Measurements from ENCODE around the gene SPATS1. TPM values are rescaled to one million over a fixed set of nuclear protein-coding genes. Genes with fewer than 3 reads are reported as not detected.

The SPATS1 gene
- total and polyA plus RNA-seq, 2 of the 13 experiments (the other 11 are each of a cell fraction or from before 2014, with no cell fraction given) = not detected

- TF ChIP-seq DDIT3 (CRISPR knock-in tag; IDR thresholded peaks at IDR 0.05) (no peak), ZNF772 (CRISPR knock-in tag; IDR thresholded peaks at IDR 0.05) (no peak), CBFB (CRISPR knock-in tag; IDR thresholded peaks at IDR 0.05) (no peak), RXRA (CRISPR knock-in tag; IDR thresholded peaks at IDR 0.05) (no peak), KDM2A (CRISPR knock-in tag; IDR thresholded peaks at IDR 0.05; ENCODE audit: borderline replicate concordance, low read depth) (peak; percentile 22; the same call in 1 of the 2 replicates), ZBTB8A (CRISPR knock-in tag; IDR thresholded peaks at IDR 0.05; ENCODE audit: borderline replicate concordance, low read depth) (no peak)
Observed at GRCh38 chr6:44294832-44295791, 47.3 kb upstream of the SPATS1 start (continued).

- H3K79me2 ChIP-seq (ENCODE audit: insufficient read depth, low read length) = no peaks in the 10 kb centered on the region
- in situ Hi-C loops (cut with HindIII; ENCODE audit: extremely low pct_ligation_motif_present, low pct_unique_long_range_greater_than_20kb) (no loop called here), intact Hi-C loops (cut with micrococcal nuclease; ENCODE audit: unreplicated experiment) (loop anchor here (1.0 kb wide), 1 partner anchor 23 kb away; no protein-coding TSS in a partner anchor)
- FAIRE-seq = no peak
- no TSS peak for BruUV-seq (replicated peaks)
- peak; percentile 27 for ATAC-seq
- H3K4me1 ChIP-seq (ENCODE audit: insufficient read depth, low read length) = no peaks in the 10 kb centered on the region
- peaks cover 0 to 17% of the 10 kb centered on the region in 2 experiments; a peak in 2 of 5 replicates for H3K27me3 ChIP-seq (ENCODE audit: control insufficient read depth in 1 of 2, insufficient read depth in 2 of 2, low read length in 2 of 2)
- H3K9me3 ChIP-seq (ENCODE audit: low read length) = no peaks in the 10 kb centered on the region
- peak overlapping the region; percentile 34 for H3K4me2 ChIP-seq (ENCODE audit: low read depth, low read length)
- DNase-seq (ENCODE audit: low spot score) = no peak
- 65% methylated on average over 66 of the region's 86 CpGs for WGBS (ENCODE audit: low lambda C conversion rate)
- ChIA-PET CTCF (ENCODE audit: low intra/inter-chr PET ratio, low total read pairs) (no interaction called here), POLR2A (interaction anchor here (1.2 to 1.4 kb wide), 2 partner anchors 15 to 41 kb away, joined by 3 to 5 read pairs; partner anchors contain the start of gene AARS2)
- no peak overlapping the region for H2AFZ ChIP-seq (ENCODE audit: low read length)
- peak overlapping the region in 1 of 3 experiments; percentile 39; a peak in 2 of 6 replicates for H3K4me3 ChIP-seq (replicated peaks in 1 of 3; ENCODE audit: insufficient read depth in 1 of 3, low read depth in 2 of 3, low read length in 3 of 3)
- H3K36me3 ChIP-seq (replicated peaks in 1 of 2; ENCODE audit: control insufficient read depth in 1 of 2, insufficient read depth in 2 of 2, low read length in 2 of 2) = peaks cover 10 to 14% of the 10 kb centered on the region in 2 experiments; a peak in 4 of 5 replicates
- no peaks in the 10 kb centered on the region for H4K20me1 ChIP-seq (ENCODE audit: insufficient read depth, low read length)
- no peak overlapping the region for H3K9ac ChIP-seq (ENCODE audit: insufficient read depth, low read depth, low read length)
- no peak overlapping the region for H3K27ac ChIP-seq (ENCODE audit: extremely low read length, insufficient read depth, low read length)
- TF ChIP-seq NFAT5 (CRISPR knock-in tag; IDR thresholded peaks at IDR 0.05) (no peak), AGO2 (optimal IDR thresholded peaks at IDR 0.05; ENCODE audit: low read depth, low read length) (peak; percentile 98)
Observed at GRCh38 chr6:44297063-44298038, 45.1 kb upstream of the SPATS1 start.

Data from HepG2 (cell line).